Measurements from ENCODE around the gene C15orf40. TPM values are rescaled to one million over a fixed set of nuclear protein-coding genes. Genes with fewer than 3 reads are reported as not detected.

C15orf40 gene
- total RNA-seq, 1 experiment from 2014 or later: 43.9 TPM

GRCh38 chr15:82970696-82971095, 40.7 kb downstream of the C15orf40 start:
- Histone ChIP-seq H3K9me3 (ENCODE audit: low read length) (no peaks in the 10 kb centered on the region), H3K9ac (ENCODE audit: low read length) (no peak overlapping the region), H3K27me3 (ENCODE audit: low read length) (no peaks in the 10 kb centered on the region), H3K36me3 (ENCODE audit: insufficient read depth, low read length) (no peaks in the 10 kb centered on the region), H3K4me1 (ENCODE audit: low read length) (no peaks in the 10 kb centered on the region), H3K79me2 (ENCODE audit: low read length) (no peaks in the 10 kb centered on the region), H3K9me2 (replicated peaks; ENCODE audit: insufficient read depth, low read length) (no peaks in the 10 kb centered on the region), H2AFZ (ENCODE audit: low read length) (no peak overlapping the region), H3K27ac (ENCODE audit: low read length) (no peak overlapping the region), H3K4me3 (ENCODE audit: low read length) (no peak overlapping the region), H3K4me2 (ENCODE audit: low read depth, low read length, poor library complexity, severe bottlenecking) (no peak overlapping the region), H4K20me1 (ENCODE audit: insufficient read depth, low read depth, low read length) (no peaks in the 10 kb centered on the region)
- no peak for DNase-seq

GRCh38 chr15:82970078-82970686, 41.3 kb downstream of the C15orf40 start:
- no peaks in the 10 kb centered on the region for H3K36me3 ChIP-seq (ENCODE audit: insufficient read depth, low read length)
- no peaks in the 10 kb centered on the region for H3K4me1 ChIP-seq (ENCODE audit: low read length)
- no peak overlapping the region for H3K4me2 ChIP-seq (ENCODE audit: low read depth, low read length, poor library complexity, severe bottlenecking)
- H4K20me1 ChIP-seq (ENCODE audit: insufficient read depth, low read depth, low read length): no peaks in the 10 kb centered on the region
- no peak overlapping the region for H2AFZ ChIP-seq (ENCODE audit: low read length)
- no peaks in the 10 kb centered on the region for H3K27me3 ChIP-seq (ENCODE audit: low read length)
- H3K9me3 ChIP-seq (ENCODE audit: low read length): no peaks in the 10 kb centered on the region
- no peaks in the 10 kb centered on the region for H3K9me2 ChIP-seq (replicated peaks; ENCODE audit: insufficient read depth, low read length)
- no peak for DNase-seq
- no peak overlapping the region for H3K4me3 ChIP-seq (ENCODE audit: low read length)
- no peak overlapping the region for H3K9ac ChIP-seq (ENCODE audit: low read length)
- H3K79me2 ChIP-seq (ENCODE audit: low read length): no peaks in the 10 kb centered on the region
- H3K27ac ChIP-seq (ENCODE audit: low read length): no peak overlapping the region

- no peaks in the 10 kb centered on the region for H3K36me3 ChIP-seq (ENCODE audit: insufficient read depth, low read length)
- H3K4me1 ChIP-seq (ENCODE audit: low read length): no peaks in the 10 kb centered on the region
- no peak for DNase-seq
- H2AFZ ChIP-seq (ENCODE audit: low read length): no peak overlapping the region
- no peak overlapping the region for H3K9ac ChIP-seq (ENCODE audit: low read length)
- H3K27me3 ChIP-seq (ENCODE audit: low read length): no peaks in the 10 kb centered on the region
- H3K79me2 ChIP-seq (ENCODE audit: low read length): no peaks in the 10 kb centered on the region
- no peak overlapping the region for H3K4me3 ChIP-seq (ENCODE audit: low read length)
- H3K9me3 ChIP-seq (ENCODE audit: low read length): no peaks in the 10 kb centered on the region
- H4K20me1 ChIP-seq (ENCODE audit: insufficient read depth, low read depth, low read length): no peaks in the 10 kb centered on the region
- H3K9me2 ChIP-seq (replicated peaks; ENCODE audit: insufficient read depth, low read length): no peaks in the 10 kb centered on the region
- no peak overlapping the region for H3K27ac ChIP-seq (ENCODE audit: low read length)
- no peak overlapping the region for H3K4me2 ChIP-seq (ENCODE audit: low read depth, low read length, poor library complexity, severe bottlenecking)
These were observed 42.1 kb downstream of the C15orf40 start for GRCh38 chr15:82969353-82969752.

GRCh38 chr15:82968066-82968465, 43.4 kb downstream of the C15orf40 start:
- no peaks in the 10 kb centered on the region for H3K27me3 ChIP-seq (ENCODE audit: low read length)
- H3K9ac ChIP-seq (ENCODE audit: low read length): no peak overlapping the region
- H3K4me2 ChIP-seq (ENCODE audit: low read depth, low read length, poor library complexity, severe bottlenecking): no peak overlapping the region
- no peaks in the 10 kb centered on the region for H3K4me1 ChIP-seq (ENCODE audit: low read length)
- H3K9me2 ChIP-seq (replicated peaks; ENCODE audit: insufficient read depth, low read length): no peaks in the 10 kb centered on the region
- H3K27ac ChIP-seq (ENCODE audit: low read length): no peak overlapping the region
- no peak overlapping the region for H3K4me3 ChIP-seq (ENCODE audit: low read length)
- no peaks in the 10 kb centered on the region for H3K9me3 ChIP-seq (ENCODE audit: low read length)
- H3K79me2 ChIP-seq (ENCODE audit: low read length): no peaks in the 10 kb centered on the region
- DNase-seq: no peak
- no peak overlapping the region for H2AFZ ChIP-seq (ENCODE audit: low read length)
- no peaks in the 10 kb centered on the region for H4K20me1 ChIP-seq (ENCODE audit: insufficient read depth, low read depth, low read length)
- no peaks in the 10 kb centered on the region for H3K36me3 ChIP-seq (ENCODE audit: insufficient read depth, low read length)

GRCh38 chr15:82966671-82967071, 44.8 kb downstream of the C15orf40 start:
- no peaks in the 10 kb centered on the region for H3K4me1 ChIP-seq (ENCODE audit: low read length)
- H4K20me1 ChIP-seq (ENCODE audit: insufficient read depth, low read depth, low read length): no peaks in the 10 kb centered on the region
- H3K4me2 ChIP-seq (ENCODE audit: low read depth, low read length, poor library complexity, severe bottlenecking): no peak overlapping the region
- no peak overlapping the region for H3K4me3 ChIP-seq (ENCODE audit: low read length)
- no peak for DNase-seq
- H3K9me3 ChIP-seq (ENCODE audit: low read length): no peaks in the 10 kb centered on the region
- no peak overlapping the region for H3K9ac ChIP-seq (ENCODE audit: low read length)
- no peak overlapping the region for H2AFZ ChIP-seq (ENCODE audit: low read length)
- H3K79me2 ChIP-seq (ENCODE audit: low read length): no peaks in the 10 kb centered on the region
- no peaks in the 10 kb centered on the region for H3K27me3 ChIP-seq (ENCODE audit: low read length)
- no peaks in the 10 kb centered on the region for H3K36me3 ChIP-seq (ENCODE audit: insufficient read depth, low read length)
- no peaks in the 10 kb centered on the region for H3K9me2 ChIP-seq (replicated peaks; ENCODE audit: insufficient read depth, low read length)
- no peak overlapping the region for H3K27ac ChIP-seq (ENCODE audit: low read length)

- Histone ChIP-seq H3K4me3 (ENCODE audit: low read length) (no peak overlapping the region), H3K9me2 (replicated peaks; ENCODE audit: insufficient read depth, low read length) (no peaks in the 10 kb centered on the region), H3K4me1 (ENCODE audit: low read length) (no peaks in the 10 kb centered on the region), H3K9me3 (ENCODE audit: low read length) (no peaks in the 10 kb centered on the region), H4K20me1 (ENCODE audit: insufficient read depth, low read depth, low read length) (no peaks in the 10 kb centered on the region), H3K79me2 (ENCODE audit: low read length) (no peaks in the 10 kb centered on the region), H2AFZ (ENCODE audit: low read length) (no peak overlapping the region), H3K27ac (ENCODE audit: low read length) (no peak overlapping the region), H3K27me3 (ENCODE audit: low read length) (no peaks in the 10 kb centered on the region), H3K36me3 (ENCODE audit: insufficient read depth, low read length) (no peaks in the 10 kb centered on the region), H3K9ac (ENCODE audit: low read length) (no peak overlapping the region), H3K4me2 (ENCODE audit: low read depth, low read length, poor library complexity, severe bottlenecking) (no peak overlapping the region)
- no peak for DNase-seq
These were observed 46.5 kb downstream of the C15orf40 start for GRCh38 chr15:82964890-82965289.

- Histone ChIP-seq H3K4me2 (ENCODE audit: low read depth, low read length, poor library complexity, severe bottlenecking) (no peak overlapping the region), H3K27ac (ENCODE audit: low read length) (no peak overlapping the region), H3K9me2 (replicated peaks; ENCODE audit: insufficient read depth, low read length) (no peaks in the 10 kb centered on the region), H3K9me3 (ENCODE audit: low read length) (no peaks in the 10 kb centered on the region), H3K4me1 (ENCODE audit: low read length) (no peaks in the 10 kb centered on the region), H2AFZ (ENCODE audit: low read length) (no peak overlapping the region), H3K4me3 (ENCODE audit: low read length) (no peak overlapping the region), H3K36me3 (ENCODE audit: insufficient read depth, low read length) (no peaks in the 10 kb centered on the region), H4K20me1 (ENCODE audit: insufficient read depth, low read depth, low read length) (no peaks in the 10 kb centered on the region), H3K27me3 (ENCODE audit: low read length) (no peaks in the 10 kb centered on the region), H3K79me2 (ENCODE audit: low read length) (no peaks in the 10 kb centered on the region), H3K9ac (ENCODE audit: low read length) (no peak overlapping the region)
- no peak for DNase-seq
These were observed 47.7 kb downstream of the C15orf40 start for GRCh38 chr15:82963471-82964341.

- no peak overlapping the region for H3K27ac ChIP-seq (ENCODE audit: low read length)
- H3K9me3 ChIP-seq (ENCODE audit: low read length): no peaks in the 10 kb centered on the region
- no peak overlapping the region for H3K4me3 ChIP-seq (ENCODE audit: low read length)
- peaks cover 9% of the 10 kb centered on the region for H3K4me1 ChIP-seq (ENCODE audit: low read length)
- no peaks in the 10 kb centered on the region for H4K20me1 ChIP-seq (ENCODE audit: insufficient read depth, low read depth, low read length)
- H3K36me3 ChIP-seq (ENCODE audit: insufficient read depth, low read length): no peaks in the 10 kb centered on the region
- no peaks in the 10 kb centered on the region for H3K79me2 ChIP-seq (ENCODE audit: low read length)
- no peak overlapping the region for H3K4me2 ChIP-seq (ENCODE audit: low read depth, low read length, poor library complexity, severe bottlenecking)
- no peaks in the 10 kb centered on the region for H3K27me3 ChIP-seq (ENCODE audit: low read length)
- DNase-seq: no peak
- no peaks in the 10 kb centered on the region for H3K9me2 ChIP-seq (replicated peaks; ENCODE audit: insufficient read depth, low read length)
- no peak overlapping the region for H3K9ac ChIP-seq (ENCODE audit: low read length)
- H2AFZ ChIP-seq (ENCODE audit: low read length): no peak overlapping the region
These were observed 50.7 kb downstream of the C15orf40 start for GRCh38 chr15:82960766-82961165.
